Stimulated activated CD4-positive, alpha-beta T cell treated with anti-CD3 and anti-CD28 coated beads, TNF-alpha, amount 100 ng/mL, for 1 hour (primary cell): ENCODE measurements around the gene NUDT21.

Experiments used
- DNase-seq, 3 donors: peaks; one replicate each; pipeline ENCODE4 v3.0.0-alpha.2; 2020; ENCODE audit warnings: low read depth in 3 of 3, low spot score in 1 of 3

NUDT21 gene

GRCh38 chr16:56462064-56462796 lies 11.1 kb upstream of the NUDT21 start:
- no peak for DNase-seq

- no peak for DNase-seq
Measured at GRCh38 chr16:56460101-56460500, 9.0 kb upstream of the NUDT21 start.

DNA sequence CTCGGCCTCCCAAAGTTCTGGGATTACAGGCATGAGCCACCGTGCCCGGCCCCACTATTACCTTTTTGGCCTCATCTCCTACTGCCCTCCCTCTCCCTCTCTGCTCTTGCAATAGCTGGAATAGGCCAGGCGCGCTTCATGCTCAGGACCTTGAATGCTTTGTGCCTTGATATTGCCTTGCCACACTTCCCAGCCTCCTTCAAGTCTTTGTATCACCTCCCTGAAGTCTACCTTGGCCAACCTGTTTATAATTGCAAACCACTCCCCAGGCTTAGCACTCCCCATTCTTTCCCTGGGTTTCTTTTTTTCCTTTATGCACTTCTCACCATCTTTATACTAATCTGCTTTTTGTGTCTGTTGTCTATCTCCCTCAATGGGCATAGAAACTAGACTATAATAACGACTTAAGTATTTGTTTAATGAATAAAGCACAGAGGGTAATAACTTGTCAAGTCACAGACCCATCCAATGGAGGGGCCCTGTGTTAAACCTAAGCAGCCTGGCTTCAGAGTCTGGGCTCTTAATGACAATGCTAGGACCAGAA lies 6.9 kb upstream of the NUDT21 start:
- no peak for DNase-seq

DNA sequence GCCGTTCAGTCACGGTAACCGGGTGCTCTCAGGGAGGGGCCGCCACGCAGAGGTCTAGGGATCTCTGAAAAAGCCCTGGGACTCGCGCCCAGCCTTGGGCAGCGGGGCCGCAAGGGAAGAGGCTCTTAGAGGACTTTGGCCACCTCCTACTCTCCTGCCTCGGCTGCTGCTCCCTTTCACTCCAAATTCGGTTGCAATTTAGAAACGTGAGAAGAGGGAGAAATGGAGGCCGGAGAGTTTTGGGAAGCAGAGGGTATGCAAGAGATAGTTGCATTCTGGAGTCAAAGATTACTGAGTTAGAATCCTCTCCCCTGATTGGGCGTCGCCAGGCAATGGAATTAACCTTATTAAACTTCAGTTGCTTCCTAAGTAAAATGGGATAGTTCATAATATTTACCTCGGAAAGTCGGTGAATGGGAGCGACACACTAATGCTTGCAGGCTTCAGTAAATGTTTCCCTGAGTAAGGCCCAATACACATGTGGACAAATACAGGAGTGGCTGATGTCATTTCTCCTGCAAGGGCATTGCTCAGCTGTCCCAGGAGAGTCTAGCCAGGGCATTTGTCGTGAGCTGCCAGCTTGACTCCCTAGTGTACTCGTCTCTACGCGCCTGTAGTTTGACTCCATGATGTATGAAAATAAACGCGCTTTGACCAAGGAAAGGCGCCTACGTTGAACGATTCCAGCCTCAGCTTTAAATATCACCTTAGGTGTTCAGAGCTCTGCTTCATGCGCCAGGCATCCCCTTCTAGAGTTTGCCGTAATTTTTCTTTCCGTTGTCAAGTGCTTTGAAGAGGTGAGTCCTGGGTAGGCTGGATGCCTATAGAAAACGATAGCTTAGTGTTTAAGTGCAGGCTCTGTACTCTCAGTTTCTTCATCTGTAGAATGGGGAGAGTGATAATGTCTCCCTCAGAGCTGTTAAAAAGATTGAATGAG lies 889 bp upstream of the NUDT21 start:
- DNase-seq, result no peak

DNA sequence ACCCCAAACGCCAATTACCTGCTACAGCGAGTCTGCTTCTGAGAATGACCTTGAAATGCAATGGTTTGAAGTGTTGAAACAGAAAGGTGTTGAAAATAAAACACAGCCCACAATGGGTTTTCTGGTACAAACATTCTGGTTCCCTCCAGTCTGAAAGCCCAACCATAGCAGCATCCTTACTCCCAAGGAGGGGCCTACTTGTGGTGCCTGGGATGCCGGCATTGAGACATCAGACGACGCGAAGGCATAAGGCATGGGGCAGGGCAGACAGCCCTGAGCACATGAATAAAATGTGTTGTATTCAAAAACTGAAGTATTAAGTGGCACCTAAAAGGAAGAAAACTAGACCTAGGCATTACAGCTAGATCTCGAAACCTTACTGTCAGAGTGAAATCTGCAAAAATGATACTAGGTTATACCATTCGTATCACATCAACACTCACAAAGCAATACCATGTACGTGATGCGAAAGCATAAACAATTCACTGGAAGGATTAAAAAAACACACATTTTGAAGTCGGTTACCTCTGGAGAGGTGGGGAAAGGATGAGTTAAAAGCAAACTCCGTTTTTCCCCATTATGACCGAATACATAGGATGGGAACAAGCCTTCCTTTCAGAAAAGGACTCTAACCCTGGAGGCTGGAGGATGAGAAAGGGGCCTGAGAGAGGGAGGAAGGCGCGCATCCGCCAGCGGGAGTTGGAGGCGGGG lies 702 bp downstream of the NUDT21 start:
- DNase-seq, result no peak

DNA sequence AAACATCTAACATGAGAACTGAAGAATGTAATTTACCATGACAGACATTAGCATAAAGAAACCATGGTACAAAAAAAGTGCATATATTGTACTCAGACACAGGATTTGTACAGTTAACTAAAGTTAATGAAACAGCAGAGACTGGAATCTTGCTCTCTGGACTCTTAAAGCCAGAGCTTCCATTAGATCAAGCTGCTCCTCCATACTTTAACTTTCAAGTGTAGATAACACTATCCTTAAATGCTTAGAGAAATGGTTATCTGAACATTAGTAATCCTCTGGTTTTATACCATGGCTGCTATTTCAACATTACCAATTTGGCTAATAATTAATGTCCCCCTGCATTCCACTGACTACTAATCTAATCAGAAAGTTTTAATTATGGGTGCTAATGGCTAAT lies 3.1 kb downstream of the NUDT21 start:
- no peak for DNase-seq

GRCh38 chr16:56447286-56447685 lies 3.8 kb downstream of the NUDT21 start:
- DNase-seq, result no peak

- no peak for DNase-seq
Measured at GRCh38 chr16:56438038-56438437, 13.1 kb downstream of the NUDT21 start.

DNA sequence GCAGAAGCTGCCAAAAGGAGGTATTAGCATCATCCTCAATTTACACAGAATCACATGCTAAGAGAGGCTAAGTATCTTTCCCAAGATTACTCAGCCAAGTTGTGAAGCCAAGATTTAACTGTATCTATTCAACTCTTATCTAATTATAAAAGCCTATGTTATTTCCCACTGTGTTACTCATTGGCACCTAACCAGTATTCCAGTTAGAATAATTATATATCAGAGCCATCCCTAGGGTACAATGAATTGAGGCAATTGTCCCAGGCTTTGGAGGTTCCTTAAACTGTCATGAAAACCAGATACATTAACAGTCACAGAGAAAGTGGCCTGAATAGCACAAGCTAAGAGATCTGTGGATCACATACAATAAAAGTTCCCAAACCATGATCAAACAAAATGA lies 14.9 kb downstream of the NUDT21 start:
- DNase-seq, result no peak

DNA sequence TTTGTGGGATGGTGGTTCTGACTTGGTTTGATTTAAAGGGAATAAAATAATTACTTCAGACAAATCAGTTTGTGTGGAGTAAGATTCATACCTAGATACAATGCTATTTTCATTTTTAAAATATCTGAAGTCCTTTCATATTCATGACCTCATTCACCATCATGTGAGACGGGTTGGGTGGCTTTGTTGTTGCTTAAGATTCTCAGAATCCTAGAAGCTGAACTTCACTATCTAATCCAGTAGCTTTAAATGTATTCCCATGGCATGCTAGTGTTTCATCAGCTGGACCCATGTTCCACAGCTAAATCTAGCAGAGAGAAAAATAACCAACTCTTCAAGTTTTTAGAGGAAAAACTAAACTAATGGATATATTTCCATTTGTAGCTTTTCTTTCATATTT lies 23.0 kb downstream of the NUDT21 start:
- DNase-seq, result no peak

GRCh38 chr16:56426585-56426984 lies 24.5 kb downstream of the NUDT21 start:
- DNase-seq, result no peak

- DNase-seq, result peak in 2 of 3 donors; percentile 34 to 39
Measured at GRCh38 chr16:56425439-56425832, 25.7 kb downstream of the NUDT21 start, which contains the start of gene AMFR. Gene AMFR (minus strand): TSS chr16:56425545. CDS start chr16:56425327, 218 bp downstream.

DNA sequence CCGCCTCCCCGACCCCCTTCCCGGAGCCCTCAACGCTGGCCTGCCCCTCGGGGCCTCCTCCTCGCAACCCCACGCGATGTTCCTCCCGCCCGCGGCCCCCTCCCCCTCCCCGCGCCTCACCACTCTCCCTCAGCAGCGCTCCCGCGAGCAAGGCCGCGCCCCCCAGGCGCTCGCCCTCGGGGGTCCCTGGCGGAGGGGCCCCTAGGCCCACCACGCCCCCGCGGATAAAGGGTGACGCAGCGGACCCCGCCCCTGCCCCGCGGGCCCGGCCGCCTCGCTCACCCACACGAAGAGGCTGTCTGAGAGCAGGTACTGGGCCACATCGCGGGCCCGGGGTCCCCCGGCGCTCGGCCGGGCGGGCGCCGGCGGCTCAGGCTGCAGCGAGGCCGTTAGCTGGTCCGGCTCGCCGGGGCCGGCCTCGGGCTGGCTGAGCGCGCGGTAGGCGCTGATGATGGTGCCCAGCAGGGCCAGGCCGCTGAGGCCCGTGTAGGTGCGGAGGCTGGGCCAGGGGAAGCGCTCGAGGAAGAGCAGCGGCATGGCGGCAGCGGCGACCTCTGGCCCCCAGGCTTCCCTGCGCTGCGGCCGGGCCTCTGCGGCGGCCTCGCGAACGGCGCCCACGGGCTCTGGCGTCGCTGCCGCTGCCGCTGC lies 26.2 kb downstream of the NUDT21 start:
- peak in 2 of 3 donors; percentile 4 to 26 for DNase-seq

DNA sequence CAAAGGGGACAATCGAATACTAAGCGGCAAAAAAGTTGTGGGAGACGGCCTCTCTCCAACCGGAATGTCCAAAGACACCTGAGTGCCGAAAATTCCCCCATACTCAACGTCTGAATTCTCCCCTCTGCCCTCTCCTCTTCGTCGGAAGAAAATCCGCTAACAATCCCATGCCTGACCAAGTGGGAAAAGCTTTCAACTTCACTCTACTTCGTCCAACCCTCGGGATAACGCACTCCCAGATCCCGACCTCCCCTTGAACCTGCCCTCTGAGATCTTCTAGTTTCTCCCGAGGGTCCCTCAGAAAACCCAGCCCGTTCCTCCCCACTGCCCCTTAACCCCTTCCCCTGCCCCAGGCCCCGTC lies 26.7 kb downstream of the NUDT21 start:
- no peak for DNase-seq

DNA sequence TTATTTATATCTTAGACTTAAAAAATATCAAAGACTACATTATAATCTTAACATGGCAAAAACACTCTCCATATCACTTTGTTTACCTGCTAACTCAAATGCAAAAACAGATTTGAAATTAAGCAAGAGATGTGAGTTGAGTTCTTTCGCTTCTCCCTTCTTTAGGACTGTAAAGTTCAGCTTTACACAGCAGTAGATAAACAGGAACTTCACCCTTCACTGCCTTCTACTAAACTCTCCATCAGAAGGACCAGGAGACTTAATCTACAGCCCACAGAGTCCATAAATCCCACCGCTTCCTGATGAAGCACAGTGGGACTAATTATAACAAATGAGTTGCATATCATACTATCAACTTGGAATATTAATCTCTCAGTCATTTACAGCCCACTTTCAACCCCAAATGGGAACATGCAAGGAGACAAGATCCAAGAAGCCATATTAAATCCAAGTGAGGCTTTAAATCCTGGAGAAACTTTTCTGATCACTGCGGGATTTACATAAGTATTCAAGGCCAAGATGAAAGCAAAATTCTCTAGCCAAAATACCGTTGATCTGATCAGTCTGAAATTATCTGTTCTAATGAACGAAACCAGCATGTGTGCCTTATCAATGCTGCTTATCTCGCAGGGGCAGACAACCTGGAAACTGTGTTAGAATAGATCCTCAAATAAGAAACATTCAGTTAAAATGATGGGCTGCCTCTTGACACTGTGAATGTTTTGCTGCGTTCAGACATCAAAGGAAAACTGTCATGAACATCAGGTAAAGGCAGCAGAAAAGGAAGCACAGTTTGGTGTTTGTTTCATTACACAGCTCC lies 27.3 kb downstream of the NUDT21 start:
- no peak for DNase-seq

GRCh38 chr16:56422896-56423441 lies 28.2 kb downstream of the NUDT21 start:
- DNase-seq, result no peak

GRCh38 chr16:56421976-56422669 lies 29.0 kb downstream of the NUDT21 start:
- DNase-seq, result no peak

GRCh38 chr16:56421313-56421712 lies 29.8 kb downstream of the NUDT21 start:
- no peak for DNase-seq

GRCh38 chr16:56420613-56421012 lies 30.5 kb downstream of the NUDT21 start:
- no peak for DNase-seq
